Small intestine (tissue), 7 donors: Measurements from ENCODE around the gene SDF4. TPM values are rescaled to one million over a fixed set of nuclear protein-coding genes. Genes with fewer than 3 reads are reported as not detected.
A peak's percentile ranks its signal among the peaks of the same experiment; 100 is the strongest.

ENCODE experiments used
- DNase-seq, 2 donors: peaks; one replicate each; pipeline versions ENCODE4 v3.0.0 to v3.0.0-alpha.2; 2013
- FAIRE-seq: peaks from 2 replicates; lab custom pipeline; 2012; peaks lifted over from hg19 to GRCh38; lab: Jason Lieb, UNC
- H3K27ac ChIP-seq, 3 donors: one replicate each; pipeline ENCODE4 v1.5.1; 2013; ENCODE audit warnings: low read length in 2 of 3, mild to moderate bottlenecking in 2 of 3, control low read depth in 1 of 3, inconsistent platforms in 1 of 3, low read depth in 1 of 3, moderate library complexity in 1 of 3
- H3K27me3 ChIP-seq, 3 donors: one replicate each; pipeline ENCODE4 v1.6.1; 2013; ENCODE audit warnings: low read length in 3 of 3, inconsistent platforms in 1 of 3; ENCODE audit not compliant: control insufficient read depth in 3 of 3, insufficient read depth in 3 of 3
- H3K36me3 ChIP-seq, 3 donors: one replicate each; pipeline ENCODE4 v1.6.1; 2013; ENCODE audit warnings: low read length in 3 of 3, inconsistent platforms in 1 of 3, low read depth in 1 of 3, mild to moderate bottlenecking in 1 of 3, moderate library complexity in 1 of 3; ENCODE audit not compliant: control insufficient read depth in 3 of 3, insufficient read depth in 2 of 3
- H3K4me1 ChIP-seq, 3 donors: one replicate each; pipeline ENCODE4 v1.6.1; 2013; ENCODE audit warnings: low read length in 2 of 3, inconsistent platforms in 1 of 3, low read depth in 1 of 3, mild to moderate bottlenecking in 1 of 3, moderate library complexity in 1 of 3; ENCODE audit not compliant: control insufficient read depth in 3 of 3, insufficient read depth in 2 of 3
- H3K4me3 ChIP-seq, 3 donors: one replicate each; pipeline ENCODE4 v1.5.1; 2013; ENCODE audit warnings: low read length in 3 of 3, control low read depth in 1 of 3, inconsistent platforms in 1 of 3, low read depth in 1 of 3, mild to moderate bottlenecking in 1 of 3, moderate library complexity in 1 of 3
- H3K9me3 ChIP-seq, 2 donors: one replicate each; pipeline ENCODE4 v1.6.1; 2013; ENCODE audit warnings: low read depth in 1 of 2, low read length in 1 of 2; ENCODE audit not compliant: control insufficient read depth in 2 of 2, insufficient read depth in 1 of 2
- WGBS, 3 donors: extraction: QIAGEN DNeasy Blood & Tissue Kit; methylation state at CpG; one replicate each; pipeline ENCODE4 v1.1.7; 2013; 5-methylcytosine and 5-hydroxymethylcytosine counted together
- polyA plus RNA-seq, 4 donors: library from polyadenylated mRNA; stranded (reverse) in 3 of 4; unstranded in 1 of 4; fragments of 200-250 nt in 3 of 4; fragments of 120-200 nt in 1 of 4; gene quantifications; one replicate each; pipeline versions ENCODE4 v1.2.1 to v1.2.3, GENCODE V29; 2013
- donor health status: healthy with polysubstance abuse.
- donor health status: control.
- donor health status: control.
- donor health status: Bipolar disorder and iron deficiency.
- donor health status: healthy.

SDF4 gene
- polyA plus RNA-seq, 4 donors, result 91.2 to 190 (median 151) TPM

DNA sequence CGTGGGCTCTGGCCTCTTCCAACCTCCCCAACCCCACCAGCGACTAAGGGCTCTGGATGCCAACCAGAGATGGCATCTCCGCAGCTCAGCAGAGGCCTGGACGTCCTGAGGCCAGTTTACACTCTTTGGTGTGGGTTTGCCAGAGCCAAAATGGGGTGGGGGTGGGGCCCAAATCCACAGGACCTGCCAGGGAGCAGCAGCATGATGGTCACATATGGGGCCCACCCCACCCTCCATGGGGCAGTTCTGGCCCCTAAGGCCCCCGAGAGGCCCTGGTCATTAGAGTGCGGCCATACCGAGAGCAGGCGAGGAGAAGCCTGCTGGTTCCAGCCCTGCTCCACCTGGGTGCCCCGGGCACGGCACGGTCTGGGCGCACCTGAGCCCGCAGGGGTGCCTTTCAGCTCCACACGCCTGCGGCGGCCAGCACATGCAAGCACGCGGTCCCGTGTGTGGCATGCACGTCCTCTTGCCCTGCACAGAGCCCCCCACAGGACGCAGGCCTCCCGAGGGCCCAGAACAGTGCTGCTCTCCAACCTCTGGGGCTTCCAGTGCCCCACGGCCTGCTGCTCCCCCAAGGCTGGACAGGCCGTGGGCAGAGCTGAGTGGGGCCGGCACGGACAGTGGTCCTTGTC is 9.9 kb upstream of the SDF4 start:
- 61 to 88% (median 77%) methylated on average over 19 to 26 of the region's 26 CpGs for WGBS, 3 donors
- Histone ChIP-seq H3K27me3 (peaks cover 11 to 51% (median 14%) of the 10 kb centered on the region in 3 donors), H3K36me3 (peaks cover 0 to 15% (median 0%) of the 10 kb centered on the region in 3 donors), H3K27ac (no peak overlapping the region), H3K9me3 (no peaks in the 10 kb centered on the region), H3K4me3 (no peak overlapping the region), H3K4me1 (peaks cover 0 to 44% (median 3%) of the 10 kb centered on the region in 3 donors)
- DNase-seq, result no peak
- FAIRE-seq, result no peak

DNA sequence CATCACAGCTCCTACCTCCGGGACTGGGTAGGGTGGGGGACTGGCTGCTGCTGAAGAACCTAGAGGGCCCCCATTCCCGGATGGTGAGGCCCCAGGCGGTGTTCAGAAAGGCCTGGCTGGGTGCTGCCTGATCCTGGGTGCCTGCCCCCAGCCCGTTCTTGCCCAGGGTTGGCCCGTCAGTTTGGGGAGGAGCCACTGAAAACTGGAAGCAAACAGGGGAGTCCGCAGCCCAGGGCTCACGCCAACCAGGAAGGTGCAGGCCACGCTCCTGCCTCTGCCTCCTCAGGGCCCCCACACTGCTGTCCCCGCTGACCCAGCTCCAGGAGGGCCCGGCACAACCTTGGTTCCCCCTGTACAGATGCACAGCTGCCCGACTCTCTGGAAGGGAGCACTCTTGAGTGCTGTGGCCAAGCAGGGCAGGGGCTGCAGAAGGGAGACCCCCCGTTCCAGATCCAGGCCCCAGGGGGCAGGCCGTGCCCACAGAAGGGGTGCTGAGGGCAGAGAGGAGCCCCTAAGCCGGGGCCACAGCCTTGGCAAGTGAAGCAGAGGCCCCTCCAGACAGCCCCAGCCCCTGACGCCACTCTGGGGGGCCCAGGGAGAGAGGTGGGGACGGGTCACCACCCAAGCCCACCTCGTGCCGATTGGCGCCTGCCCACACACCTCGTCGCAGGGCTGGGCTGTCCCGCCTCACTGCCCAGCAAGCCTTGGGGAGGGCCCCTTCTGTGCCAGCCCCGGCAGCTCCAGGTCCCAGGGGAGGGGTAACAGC is 9.2 kb upstream of the SDF4 start:
- no peak for FAIRE-seq
- 39 to 52% (median 47%) methylated on average over 19 to 23 of the region's 23 CpGs for WGBS, 3 donors
- no peak overlapping the region for H3K27ac ChIP-seq
- no peak overlapping the region for H3K4me3 ChIP-seq
- peaks cover 0 to 48% (median 3%) of the 10 kb centered on the region in 3 donors for H3K4me1 ChIP-seq
- H3K36me3 ChIP-seq, result peaks cover 0 to 15% (median 0%) of the 10 kb centered on the region in 3 donors
- peaks cover 5 to 47% (median 10%) of the 10 kb centered on the region in 3 donors for H3K27me3 ChIP-seq
- H3K9me3 ChIP-seq, result no peaks in the 10 kb centered on the region
- no peak for DNase-seq

DNA sequence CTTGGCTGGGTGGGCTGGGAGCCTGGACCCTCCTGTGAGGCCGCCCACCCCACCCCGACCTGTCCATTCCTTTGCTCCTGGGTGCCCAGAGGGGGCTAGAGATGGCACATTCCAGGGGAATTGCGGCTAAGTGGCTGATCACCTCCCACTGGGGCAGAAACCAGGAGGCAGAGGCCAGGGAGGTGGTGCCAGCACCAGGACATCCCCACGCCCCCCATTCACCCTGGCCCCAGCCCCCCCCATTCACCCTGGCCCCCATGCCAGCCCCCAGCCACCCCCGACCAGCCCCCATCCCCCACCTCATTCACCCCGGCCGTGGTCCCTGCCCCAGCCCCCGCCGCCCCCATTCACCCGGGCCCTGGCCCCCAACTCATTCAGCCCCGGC is 8.5 kb upstream of the SDF4 start:
- DNase-seq (no peak), FAIRE-seq (no peak)
- Histone ChIP-seq H3K27ac (no peak overlapping the region), H3K36me3 (peaks cover 0 to 22% (median 0%) of the 10 kb centered on the region in 3 donors), H3K9me3 (no peaks in the 10 kb centered on the region), H3K4me3 (no peak overlapping the region), H3K4me1 (peaks cover 0 to 46% (median 3%) of the 10 kb centered on the region in 3 donors), H3K27me3 (peaks cover 0 to 41% (median 6%) of the 10 kb centered on the region in 3 donors)
- 46 to 58% (median 55%) methylated on average over 4 to 11 of the region's 11 CpGs for WGBS, 3 donors

DNA sequence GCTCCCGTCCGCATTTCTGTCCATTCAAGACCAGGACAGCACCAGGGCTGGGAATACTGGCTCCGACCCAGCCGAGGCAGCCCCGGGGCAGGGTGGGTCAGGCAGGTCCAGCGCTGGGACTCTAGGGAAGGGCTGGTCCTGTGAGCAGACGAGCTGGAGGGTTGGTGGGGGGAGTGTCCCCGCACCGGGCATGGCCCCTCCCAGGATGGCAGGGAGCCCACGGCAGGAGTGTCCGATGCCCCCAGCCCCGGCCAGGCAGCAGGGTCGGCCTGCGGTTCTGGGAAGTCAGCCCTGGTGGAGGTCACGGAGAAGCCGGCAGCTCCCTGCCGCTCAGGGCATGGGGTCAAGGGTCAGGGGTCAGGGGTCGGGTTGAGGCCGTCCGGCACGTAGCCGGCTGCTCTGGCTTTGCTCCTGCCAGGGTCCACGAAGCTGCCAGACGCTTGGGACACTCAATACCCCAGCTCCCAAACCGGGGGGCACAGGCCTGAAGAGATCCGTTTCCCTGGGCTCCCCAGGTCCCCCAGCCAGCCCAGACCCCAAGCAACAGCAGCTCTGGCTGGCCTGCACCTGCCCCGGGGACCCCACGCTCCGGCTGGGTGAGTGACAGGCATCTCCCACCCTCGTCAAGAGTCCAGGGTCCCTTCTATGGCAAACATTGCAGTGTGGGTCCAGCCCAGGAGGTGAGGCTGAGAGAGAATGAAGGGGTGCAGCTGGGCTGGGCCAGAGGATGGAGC is 8.0 kb upstream of the SDF4 start:
- WGBS, 3 donors, result 9 to 31% (median 30%) methylated on average over 23 to 30 of the region's 30 CpGs

DNA sequence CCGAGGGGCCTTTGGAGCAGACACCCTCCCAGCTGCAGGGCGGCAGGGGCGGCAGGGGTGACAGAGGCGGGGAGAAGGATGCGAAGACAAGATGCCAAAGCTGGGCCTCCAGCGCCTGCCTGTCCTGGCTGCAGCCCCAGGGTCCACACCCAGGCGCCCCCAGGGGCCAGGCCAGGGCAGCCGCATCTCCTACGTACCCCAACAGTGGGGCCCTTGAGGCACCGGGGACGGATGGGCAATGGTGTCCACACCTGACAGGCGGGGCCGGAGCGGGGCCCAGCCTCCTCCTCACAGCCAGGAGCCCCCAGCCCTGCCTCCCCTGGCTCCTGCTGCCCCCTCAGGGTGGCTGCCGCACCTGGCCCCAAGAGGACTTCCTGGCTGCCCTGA is 7.4 kb upstream of the SDF4 start:
- Histone ChIP-seq H3K36me3 (peaks cover 0 to 33% (median 0%) of the 10 kb centered on the region in 3 donors), H3K4me3 (no peak overlapping the region), H3K27ac (no peak overlapping the region), H3K4me1 (peaks cover 0 to 43% (median 1%) of the 10 kb centered on the region in 3 donors), H3K9me3 (no peaks in the 10 kb centered on the region), H3K27me3 (peaks cover 0 to 38% (median 6%) of the 10 kb centered on the region in 3 donors)
- no peak for FAIRE-seq
- 29 to 65% (median 58%) methylated on average over 12 to 15 of the region's 15 CpGs for WGBS, 3 donors
- DNase-seq, result peak in 1 of 2 donors; percentile 26

More for the DNA sequence above, 8.0 kb upstream of the SDF4 start:
- H3K4me3 ChIP-seq, result no peak overlapping the region
- H3K36me3 ChIP-seq, result peaks cover 0 to 28% (median 0%) of the 10 kb centered on the region in 3 donors
- peaks cover 0 to 38% (median 6%) of the 10 kb centered on the region in 3 donors for H3K27me3 ChIP-seq
- H3K4me1 ChIP-seq, result peaks cover 0 to 46% (median 3%) of the 10 kb centered on the region in 3 donors
- no peaks in the 10 kb centered on the region for H3K9me3 ChIP-seq
- no peak for DNase-seq
- FAIRE-seq, result no peak
- H3K27ac ChIP-seq, result no peak overlapping the region

DNA sequence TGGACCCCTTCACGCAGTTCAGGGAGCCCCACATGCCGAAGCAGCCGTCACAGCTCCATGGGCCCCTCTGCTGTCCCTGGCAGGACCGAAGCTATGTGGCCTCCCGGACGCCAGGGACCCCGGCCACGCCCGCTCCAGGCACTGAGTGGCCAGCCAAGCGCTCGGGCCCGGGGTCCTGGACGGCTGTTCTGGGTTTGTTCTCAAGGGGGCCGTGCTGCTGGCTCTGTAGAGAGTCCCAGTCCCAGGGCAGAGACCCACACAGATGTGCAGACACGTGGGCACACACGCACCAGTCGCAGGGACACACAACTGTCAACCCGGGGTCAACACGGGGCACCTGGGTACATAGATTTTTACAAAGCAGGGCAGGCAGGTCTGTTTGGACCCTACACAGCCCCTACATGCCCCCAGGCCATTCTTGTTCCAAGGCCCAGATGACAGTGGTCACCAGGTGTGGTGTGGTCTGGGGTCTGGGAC is 6.9 kb upstream of the SDF4 start:
- Histone ChIP-seq H3K36me3 (peaks cover 0 to 38% (median 0%) of the 10 kb centered on the region in 3 donors), H3K9me3 (peaks cover 0 to 4% of the 10 kb centered on the region in 2 donors), H3K4me3 (no peak overlapping the region), H3K27ac (no peak overlapping the region), H3K4me1 (peaks cover 0 to 42% (median 1%) of the 10 kb centered on the region in 3 donors), H3K27me3 (peaks cover 0 to 35% (median 6%) of the 10 kb centered on the region in 3 donors)
- 24 to 67% (median 47%) methylated on average over 18 to 19 of the region's 19 CpGs for WGBS, 3 donors
- no peak for DNase-seq
- FAIRE-seq, result no peak

DNA sequence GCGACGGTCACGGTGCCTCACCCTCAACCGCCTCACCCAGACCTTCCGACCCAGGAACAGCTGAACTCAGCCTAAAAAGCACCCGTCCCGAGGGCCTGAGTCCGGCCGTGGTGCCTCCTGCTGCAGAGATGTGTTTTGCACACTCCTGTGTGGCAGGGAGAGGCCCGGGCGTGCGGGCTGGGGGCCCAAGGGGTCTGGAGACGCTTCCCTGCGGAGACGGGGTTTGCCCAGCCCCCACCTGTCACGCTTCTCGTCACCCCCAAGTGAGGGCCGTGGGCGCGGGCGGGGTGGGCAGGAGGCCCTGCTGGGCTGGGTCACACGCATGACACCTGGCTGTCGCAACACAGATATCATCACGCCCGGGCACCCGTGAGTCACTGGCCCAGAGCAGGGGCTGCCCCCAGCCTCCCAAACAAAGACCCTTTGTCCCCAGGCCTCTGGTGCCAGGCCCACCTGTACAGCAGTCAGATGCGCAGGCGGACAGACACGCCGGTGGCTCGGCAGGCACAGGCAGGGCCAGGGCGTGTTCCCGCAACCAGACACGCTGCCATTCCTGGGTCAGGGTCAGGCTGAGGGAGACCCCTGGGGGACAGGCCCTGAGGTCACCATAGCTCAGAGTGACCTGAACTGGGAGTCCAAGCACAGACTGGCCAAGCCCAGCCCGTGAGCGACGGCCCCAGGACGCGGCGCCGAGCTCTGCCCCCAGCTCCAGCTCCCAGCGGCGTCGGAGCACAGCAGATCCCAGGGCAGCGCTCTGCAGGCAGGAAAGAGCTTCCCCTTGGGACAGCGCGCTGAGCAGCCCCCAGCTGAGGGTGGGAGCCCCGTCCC is 6.3 kb upstream of the SDF4 start:
- WGBS, 3 donors, result 8 to 42% (median 28%) methylated on average over 44 to 48 of the region's 48 CpGs
- Histone ChIP-seq H3K9me3 (peaks cover 0 to 8% of the 10 kb centered on the region in 2 donors), H3K4me3 (peak overlapping the region in 1 of 3 donors; percentile 21), H3K36me3 (peaks cover 0 to 41% (median 0%) of the 10 kb centered on the region in 3 donors), H3K27ac (peak overlapping the region in 1 of 3 donors; percentile 45), H3K4me1 (peaks cover 0 to 42% (median 1%) of the 10 kb centered on the region in 3 donors), H3K27me3 (peaks cover 0 to 35% (median 6%) of the 10 kb centered on the region in 3 donors)
- DNase-seq, result peak; percentile 34 to 85
- no peak for FAIRE-seq
